ENCODE results near the gene NOXA1. TPM values are rescaled to one million over a fixed set of nuclear protein-coding genes. Genes with fewer than 3 reads are reported as not detected.

The NOXA1 gene
- total RNA-seq, 1 donor from 2014 or later, result 0.50 TPM

DNA sequence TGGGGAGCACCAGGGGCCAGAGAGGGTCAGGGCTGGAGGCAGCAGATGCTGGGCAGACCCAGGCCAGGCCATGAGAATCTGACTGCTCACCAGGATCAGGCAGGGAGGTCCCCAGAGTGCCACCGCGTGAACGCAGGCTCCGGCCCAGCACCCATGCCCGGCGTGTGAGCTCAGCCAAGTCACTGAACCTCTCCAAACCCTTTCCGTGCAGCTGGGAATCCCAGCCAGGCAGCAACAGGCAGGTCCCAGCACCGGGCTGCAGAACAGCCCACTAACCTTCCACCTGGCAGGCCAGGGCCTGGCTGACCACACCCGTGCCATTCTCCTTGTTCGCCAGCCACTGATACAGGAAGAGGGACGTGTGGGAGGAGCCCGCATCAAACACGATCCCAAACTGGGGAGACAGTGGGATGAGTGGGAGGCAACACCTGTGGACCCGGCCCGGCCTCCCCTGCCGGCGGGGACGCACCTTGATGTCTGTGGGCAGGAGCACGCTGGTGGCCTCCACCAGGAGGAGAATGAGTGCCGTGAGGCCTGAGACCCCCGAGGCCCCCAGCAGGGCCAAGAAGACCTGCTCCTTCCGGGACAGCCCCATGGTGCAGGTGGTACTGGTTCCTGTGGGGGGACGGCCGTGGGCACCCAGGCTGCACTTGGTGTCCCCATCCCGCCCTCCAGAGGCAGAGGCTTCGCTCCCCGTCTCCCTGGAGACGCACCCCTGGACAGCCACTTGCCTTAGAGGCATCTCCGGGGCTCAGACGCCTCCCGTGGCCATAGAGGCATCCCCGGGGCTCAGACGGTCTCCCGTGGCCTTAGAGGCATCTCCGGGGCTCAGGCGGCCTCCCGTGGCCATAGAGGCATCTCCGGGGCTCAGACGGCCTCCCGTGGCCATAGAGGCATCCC lies 14.7 kb downstream of the NOXA1 start:
- Mint-ChIP-seq H3K27me3 (ENCODE audit: low read depth, unreplicated experiment) (peaks cover 11% of the 10 kb centered on the region), H3K27ac (ENCODE audit: unreplicated experiment) (no peak overlapping the region), H3K36me3 (ENCODE audit: low read depth, unreplicated experiment) (no peaks in the 10 kb centered on the region), H3K4me3 (ENCODE audit: unreplicated experiment) (no peak overlapping the region), H3K9me3 (ENCODE audit: unreplicated experiment) (no peaks in the 10 kb centered on the region), H3K4me1 (ENCODE audit: low read depth, unreplicated experiment) (no peaks in the 10 kb centered on the region)
- no peak for DNase-seq (ENCODE audit: low read depth)
- Histone ChIP-seq H3K4me1 (ENCODE audit: insufficient read depth, low read length) (peaks cover 7% of the 10 kb centered on the region), H3K36me3 (ENCODE audit: insufficient read depth, low read length) (no peaks in the 10 kb centered on the region), H4K20me1 (ENCODE audit: insufficient read depth, low read length) (no peaks in the 10 kb centered on the region), H3K27ac (ENCODE audit: low read depth, low read length) (no peak overlapping the region), H3K4me3 (ENCODE audit: insufficient read depth, low read depth, low read length) (no peak overlapping the region), H3K4me2 (ENCODE audit: low read length) (no peak overlapping the region), H3K9me3 (ENCODE audit: insufficient read depth, low read depth, low read length) (no peaks in the 10 kb centered on the region), H3K27me3 (ENCODE audit: insufficient read depth, low read length) (peaks cover 3% of the 10 kb centered on the region), H3K9ac (ENCODE audit: low read length) (no peak overlapping the region), H2AFZ (ENCODE audit: low read depth, low read length) (no peak overlapping the region), H3K79me2 (ENCODE audit: insufficient read depth, low read length) (no peaks in the 10 kb centered on the region)
- TF ChIP-seq, protein P1, sequence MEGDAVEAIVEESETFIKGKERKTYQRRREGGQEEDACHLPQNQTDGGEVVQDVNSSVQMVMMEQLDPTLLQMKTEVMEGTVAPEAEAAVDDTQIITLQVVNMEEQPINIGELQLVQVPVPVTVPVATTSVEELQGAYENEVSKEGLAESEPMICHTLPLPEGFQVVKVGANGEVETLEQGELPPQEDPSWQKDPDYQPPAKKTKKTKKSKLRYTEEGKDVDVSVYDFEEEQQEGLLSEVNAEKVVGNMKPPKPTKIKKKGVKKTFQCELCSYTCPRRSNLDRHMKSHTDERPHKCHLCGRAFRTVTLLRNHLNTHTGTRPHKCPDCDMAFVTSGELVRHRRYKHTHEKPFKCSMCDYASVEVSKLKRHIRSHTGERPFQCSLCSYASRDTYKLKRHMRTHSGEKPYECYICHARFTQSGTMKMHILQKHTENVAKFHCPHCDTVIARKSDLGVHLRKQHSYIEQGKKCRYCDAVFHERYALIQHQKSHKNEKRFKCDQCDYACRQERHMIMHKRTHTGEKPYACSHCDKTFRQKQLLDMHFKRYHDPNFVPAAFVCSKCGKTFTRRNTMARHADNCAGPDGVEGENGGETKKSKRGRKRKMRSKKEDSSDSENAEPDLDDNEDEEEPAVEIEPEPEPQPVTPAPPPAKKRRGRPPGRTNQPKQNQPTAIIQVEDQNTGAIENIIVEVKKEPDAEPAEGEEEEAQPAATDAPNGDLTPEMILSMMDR (IDR thresholded peaks at IDR 0.05; ENCODE audit: insufficient read depth, low read depth, low read length), result no peak
- TF ChIP-seq EZH2 (IDR thresholded peaks at IDR 0.05; ENCODE audit: insufficient read depth, low read length), result no peak
- FAIRE-seq, result no peak

DNA sequence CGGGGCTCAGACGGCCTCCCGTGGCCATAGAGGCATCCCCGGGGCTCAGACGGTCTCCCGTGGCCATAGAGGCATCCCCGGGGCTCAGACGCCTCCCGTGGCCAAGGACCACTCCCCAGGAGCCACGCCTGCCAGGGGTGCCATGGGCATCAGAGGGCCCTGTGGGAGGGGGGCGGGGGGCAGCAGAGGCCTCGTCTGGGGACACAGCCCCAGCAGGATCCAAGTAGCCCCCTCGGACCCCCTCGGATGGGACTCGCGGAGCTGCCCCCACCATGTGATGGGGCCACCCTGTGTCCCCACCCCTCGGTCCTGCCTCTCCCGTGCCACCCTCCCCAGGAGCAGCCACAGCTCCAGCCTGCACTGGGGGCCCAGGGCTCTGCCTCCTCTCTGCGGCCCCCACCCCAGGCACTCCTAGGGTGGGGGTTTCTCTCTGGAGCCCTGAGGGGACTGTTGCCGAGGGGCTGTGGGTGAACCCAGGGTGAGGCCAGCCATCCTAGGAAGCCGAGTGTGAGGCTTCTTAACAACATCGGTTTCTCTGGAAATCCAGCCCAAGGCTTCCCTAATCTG lies 15.5 kb downstream of the NOXA1 start:
- H3K9me3 ChIP-seq (ENCODE audit: insufficient read depth, low read depth, low read length), result no peaks in the 10 kb centered on the region

More for the DNA sequence above, 15.5 kb downstream of the NOXA1 start:
- H4K20me1 ChIP-seq (ENCODE audit: insufficient read depth, low read length), result no peaks in the 10 kb centered on the region
- Mint-ChIP-seq H3K9me3 (ENCODE audit: unreplicated experiment) (no peaks in the 10 kb centered on the region), H3K4me3 (ENCODE audit: unreplicated experiment) (no peak overlapping the region), H3K4me1 (ENCODE audit: low read depth, unreplicated experiment) (no peaks in the 10 kb centered on the region), H3K27me3 (ENCODE audit: low read depth, unreplicated experiment) (peaks cover 11% of the 10 kb centered on the region), H3K27ac (ENCODE audit: unreplicated experiment) (no peak overlapping the region), H3K36me3 (ENCODE audit: low read depth, unreplicated experiment) (no peaks in the 10 kb centered on the region)
- DNase-seq (ENCODE audit: low read depth) (no peak), FAIRE-seq (no peak)
- H3K9ac ChIP-seq (ENCODE audit: low read length), result no peak overlapping the region
- H2AFZ ChIP-seq (ENCODE audit: low read depth, low read length), result no peak overlapping the region
- H3K4me2 ChIP-seq (ENCODE audit: low read length), result no peak overlapping the region
- H3K27me3 ChIP-seq (ENCODE audit: insufficient read depth, low read length), result peaks cover 3% of the 10 kb centered on the region
- TF ChIP-seq EZH2 (IDR thresholded peaks at IDR 0.05; ENCODE audit: insufficient read depth, low read length), result no peak
- TF ChIP-seq, protein P1 (IDR thresholded peaks at IDR 0.05; ENCODE audit: insufficient read depth, low read depth, low read length), result no peak
- H3K79me2 ChIP-seq (ENCODE audit: insufficient read depth, low read length), result no peaks in the 10 kb centered on the region
- H3K27ac ChIP-seq (ENCODE audit: low read depth, low read length), result no peak overlapping the region
- H3K36me3 ChIP-seq (ENCODE audit: insufficient read depth, low read length), result no peaks in the 10 kb centered on the region
- H3K4me3 ChIP-seq (ENCODE audit: insufficient read depth, low read depth, low read length), result no peak overlapping the region
- peaks cover 7% of the 10 kb centered on the region for H3K4me1 ChIP-seq (ENCODE audit: insufficient read depth, low read length)
